AG04450 (cell line): ENCODE measurements around the gene SLC2A10. TPM values are rescaled to one million over a fixed set of nuclear protein-coding genes. Genes with fewer than 3 reads are reported as not detected.
A peak's percentile ranks its signal among the peaks of the same experiment; 100 is the strongest.

Experiments used
- CTCF ChIA-PET: fragments of 300-600, 350-600 bp; formaldehyde crosslinking; extraction: SDS; loops from one replicate; lab custom pipeline; 2022; ENCODE audit warnings: antibody characterized with exemption, inconsistent platforms; lab: Charles Lee
- POLR2A ChIA-PET: fragments of 350-600 bp; formaldehyde crosslinking; extraction: SDS; loops from one replicate; lab custom pipeline; 2021; ENCODE audit warnings: antibody characterized with exemption, inconsistent platforms; lab: Yijun Ruan, JAX
- DNase-seq: peaks from one replicate; pipeline ENCODE4 v3.0.0-alpha.2; 2011; ENCODE audit warnings: low read depth, low spot score
- H3K27ac ChIP-seq: one replicate; pipeline ENCODE4 v1.5.1; 2012; ENCODE audit warnings: low read depth, low read length, control low read depth
- H3K27me3 ChIP-seq: one replicate; pipeline ENCODE4 v1.6.0; 2012; ENCODE audit warnings: low read length; ENCODE audit not compliant: control insufficient read depth, insufficient read depth
- H3K4me3 ChIP-seq: 2 replicates; pipeline ENCODE4 v1.5.1; 2011; ENCODE audit warnings: mild to moderate bottlenecking, low read depth, low read length, control low read depth
- H3K9me3 ChIP-seq: 2 replicates; pipeline ENCODE4 v1.5.1; 2012; ENCODE audit warnings: low read length; ENCODE audit not compliant: control insufficient read depth, insufficient read depth
- CTCF ChIP-seq: IDR thresholded peaks from 2 replicates; pipeline ENCODE4 v1.5.1; 2011; ENCODE audit warnings: low read depth, low read length, control low read depth, inconsistent platforms
- polyA plus RNA-seq: library from polyadenylated mRNA; depleted of rRNA; stranded (reverse); fragments of >200 nt; gene quantifications from 2 replicates; pipeline ENCODE4 v1.2.3, GENCODE V29; 2011

SLC2A10 gene
- polyA plus RNA-seq, 1 experiment = 36.9 TPM

- Histone ChIP-seq H3K27me3 (no peaks in the 10 kb centered on the region), H3K27ac (no peak overlapping the region), H3K9me3 (no peaks in the 10 kb centered on the region; the same call in 1 of the 2 replicates), H3K4me3 (no peak overlapping the region)
- CTCF ChIA-PET = no interaction called here
- TF ChIP-seq CTCF = no peak
- DNase-seq = no peak
- POLR2A ChIA-PET = no interaction called here
Measured at GRCh38 chr20:46677608-46678007, 31.8 kb upstream of the SLC2A10 start.

- ChIA-PET POLR2A (no interaction called here), CTCF (interaction anchor here (1.1 kb wide), 1 partner anchor 10 kb away, joined by 4 read pairs; no protein-coding TSS in a partner anchor)
- no peak for TF ChIP-seq CTCF
- H3K27me3 ChIP-seq = no peaks in the 10 kb centered on the region
- no peaks in the 10 kb centered on the region for H3K9me3 ChIP-seq
- DNase-seq = no peak
- no peak overlapping the region for H3K27ac ChIP-seq
- H3K4me3 ChIP-seq = no peak overlapping the region
Measured at GRCh38 chr20:46678516-46678915, 30.9 kb upstream of the SLC2A10 start.

GRCh38 chr20:46680684-46681031 lies 28.8 kb upstream of the SLC2A10 start:
- ChIA-PET CTCF (interaction anchor here (0.6 to 5.2 kb wide), 13 partner anchors 10 to 168 kb away, joined by 3 to 43 read pairs (median 3); no protein-coding TSS in a partner anchor), POLR2A (interaction anchor here (0.7 kb wide), 1 partner anchor 9 kb away, joined by 4 read pairs; the partner anchor contains the start of gene TP53RK)
- H3K9me3 ChIP-seq = no peaks in the 10 kb centered on the region

GRCh38 chr20:46681032-46681854 lies 28.2 kb upstream of the SLC2A10 start:
- no peaks in the 10 kb centered on the region for H3K9me3 ChIP-seq
- no peak overlapping the region for H3K4me3 ChIP-seq
- DNase-seq = no peak
- TF ChIP-seq CTCF = peak; percentile 85
- no peak overlapping the region for H3K27ac ChIP-seq
- no peaks in the 10 kb centered on the region for H3K27me3 ChIP-seq
- ChIA-PET CTCF (interaction anchor here (0.6 to 5.2 kb wide), 10 partner anchors 9 to 169 kb away, joined by 3 to 43 read pairs (median 4); no protein-coding TSS in a partner anchor), POLR2A (no interaction called here)

More at GRCh38 chr20:46680684-46681031, 28.8 kb upstream of the SLC2A10 start:
- no peak overlapping the region for H3K4me3 ChIP-seq
- TF ChIP-seq CTCF = no peak
- H3K27me3 ChIP-seq = no peaks in the 10 kb centered on the region
- DNase-seq = no peak
- no peak overlapping the region for H3K27ac ChIP-seq
